ENCODE results near the gene MEIS1. TPM values are rescaled to one million over a fixed set of nuclear protein-coding genes. Genes with fewer than 3 reads are reported as not detected.

Gene MEIS1
- total RNA-seq, 1 experiment from 2014 or later: 0.66 TPM

DNA sequence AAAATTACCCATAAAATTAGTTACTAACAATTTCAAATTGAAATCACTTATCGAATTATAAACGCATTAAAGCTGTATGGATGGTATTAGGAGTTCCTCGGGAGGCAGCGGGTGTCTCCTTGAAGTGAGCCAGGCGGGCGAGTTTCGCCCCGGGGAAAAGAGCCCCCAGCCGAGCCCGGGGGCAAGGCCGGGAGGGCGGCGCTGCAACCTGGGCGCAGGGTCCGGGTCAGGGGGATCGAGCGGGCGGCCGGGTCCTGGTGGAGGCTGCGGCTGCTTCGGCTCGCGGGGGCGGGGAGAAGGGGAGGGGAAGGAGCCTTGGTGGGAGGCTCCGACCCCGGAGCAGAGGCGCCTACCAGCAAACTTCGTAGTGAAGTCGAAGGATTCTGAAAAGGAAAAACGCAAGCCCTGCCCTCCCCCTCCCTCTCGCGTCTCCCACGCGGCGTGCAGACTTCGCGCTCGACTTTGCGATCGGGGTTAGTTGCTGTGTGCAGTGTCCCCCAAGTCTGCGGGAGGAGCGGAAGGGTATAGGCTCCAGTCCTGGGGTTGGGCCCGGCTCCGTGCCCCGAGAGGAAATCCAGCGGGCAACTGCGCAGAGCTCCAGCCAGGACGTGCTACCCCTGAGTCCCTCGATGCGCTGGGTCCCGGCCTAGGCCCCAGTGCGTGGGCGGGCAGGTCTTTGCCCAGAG, 140.8 kb downstream of the MEIS1 start:
- H3K18ac ChIP-seq (ENCODE audit: insufficient read length, low read depth, low read length): no peak overlapping the region
- H3K9ac ChIP-seq (ENCODE audit: extremely low read depth, insufficient read length, low read length): no peak overlapping the region
- H2BK5ac ChIP-seq (ENCODE audit: insufficient read length, low read length): no peak overlapping the region
- H3K4me2 ChIP-seq (ENCODE audit: insufficient read depth, insufficient read length, low read length): peak overlapping the region; percentile 74
- TF ChIP-seq, protein P1, sequence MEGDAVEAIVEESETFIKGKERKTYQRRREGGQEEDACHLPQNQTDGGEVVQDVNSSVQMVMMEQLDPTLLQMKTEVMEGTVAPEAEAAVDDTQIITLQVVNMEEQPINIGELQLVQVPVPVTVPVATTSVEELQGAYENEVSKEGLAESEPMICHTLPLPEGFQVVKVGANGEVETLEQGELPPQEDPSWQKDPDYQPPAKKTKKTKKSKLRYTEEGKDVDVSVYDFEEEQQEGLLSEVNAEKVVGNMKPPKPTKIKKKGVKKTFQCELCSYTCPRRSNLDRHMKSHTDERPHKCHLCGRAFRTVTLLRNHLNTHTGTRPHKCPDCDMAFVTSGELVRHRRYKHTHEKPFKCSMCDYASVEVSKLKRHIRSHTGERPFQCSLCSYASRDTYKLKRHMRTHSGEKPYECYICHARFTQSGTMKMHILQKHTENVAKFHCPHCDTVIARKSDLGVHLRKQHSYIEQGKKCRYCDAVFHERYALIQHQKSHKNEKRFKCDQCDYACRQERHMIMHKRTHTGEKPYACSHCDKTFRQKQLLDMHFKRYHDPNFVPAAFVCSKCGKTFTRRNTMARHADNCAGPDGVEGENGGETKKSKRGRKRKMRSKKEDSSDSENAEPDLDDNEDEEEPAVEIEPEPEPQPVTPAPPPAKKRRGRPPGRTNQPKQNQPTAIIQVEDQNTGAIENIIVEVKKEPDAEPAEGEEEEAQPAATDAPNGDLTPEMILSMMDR (conservative IDR thresholded peaks at IDR 0.05): no peak; the same call in 1 of the 3 replicates
- no peak overlapping the region for H2AK5ac ChIP-seq (ENCODE audit: insufficient read length, low read length)
- no peaks in the 10 kb centered on the region for H3K79me2 ChIP-seq (ENCODE audit: insufficient read depth, low read length)
- no peak overlapping the region for H3K4ac ChIP-seq (ENCODE audit: low read depth, low read length)
- no peak overlapping the region for H2BK15ac ChIP-seq (ENCODE audit: low read depth, low read length)
- no peak overlapping the region for H3K27ac ChIP-seq (ENCODE audit: insufficient read length, low read depth, low read length)
- H4K20me1 ChIP-seq (ENCODE audit: control insufficient read depth, insufficient read depth, insufficient read length): no peaks in the 10 kb centered on the region
- no peak overlapping the region for H4K5ac ChIP-seq (ENCODE audit: insufficient read length, low read depth, low read length)
- H2BK12ac ChIP-seq (ENCODE audit: insufficient read length, low read depth, low read length): no peak overlapping the region
- whole genome bisulfite sequencing (ENCODE audit: extremely low coverage, insufficient read length, low lambda C conversion rate): no CpG with 5 or more reads among the region's 53 CpGs
- peaks cover 6% of the 10 kb centered on the region; the same call in 1 of the 2 replicates for H3K4me1 ChIP-seq (ENCODE audit: insufficient read depth, low read length)
- H3K14ac ChIP-seq (ENCODE audit: insufficient read depth, low read length): no peak overlapping the region
- H3K23ac ChIP-seq (ENCODE audit: insufficient read length, low read depth, low read length): no peak overlapping the region
- no peaks in the 10 kb centered on the region for H3K36me3 Mint-ChIP-seq (ENCODE audit: insufficient read depth in 1 of 3, low read depth in 3 of 3)
- no peaks in the 10 kb centered on the region for H3K79me1 ChIP-seq (ENCODE audit: insufficient read depth, low read depth, low read length, poor library complexity, severe bottlenecking)
- no peak overlapping the region for H4K91ac ChIP-seq (ENCODE audit: insufficient read length, low read depth, low read length)
- no peak for DNase-seq
- peaks cover 0 to 6% of the 10 kb centered on the region in 2 experiments; a peak in 1 of 5 replicates for H3K9me3 Mint-ChIP-seq
- peaks cover 19% of the 10 kb centered on the region for H3K27me3 Mint-ChIP-seq (ENCODE audit: low read depth)
- peak overlapping the region; percentile 64 to 83 for H3K4me3 Mint-ChIP-seq
- H2BK120ac ChIP-seq (ENCODE audit: low read depth, low read length, poor library complexity, severe bottlenecking): no peak overlapping the region
- H4K8ac ChIP-seq (replicated peaks; ENCODE audit: insufficient read length, low read depth, low read length): no peak overlapping the region
- H3T11ph ChIP-seq (ENCODE audit: low read length): no peak overlapping the region
- H3K27ac Mint-ChIP-seq: no peak overlapping the region
- peaks cover 31% of the 10 kb centered on the region for H3K23me2 ChIP-seq (ENCODE audit: insufficient read length, low read depth, low read length, poor library complexity, severe bottlenecking)
- H2AFZ ChIP-seq (ENCODE audit: low read length): no peak overlapping the region
- H3K4me1 Mint-ChIP-seq: peaks cover 40 to 47% of the 10 kb centered on the region in 2 experiments
- H2BK20ac ChIP-seq (ENCODE audit: low read depth, low read length, poor library complexity, severe bottlenecking): no peak overlapping the region
- H3K27me3 ChIP-seq (ENCODE audit: insufficient read depth, low read length): peaks cover 39% of the 10 kb centered on the region
- H3K9me3 ChIP-seq (ENCODE audit: control insufficient read depth, low read depth, low read length): no peaks in the 10 kb centered on the region
- H3K56ac ChIP-seq (ENCODE audit: insufficient read length, low read depth, low read length): no peak overlapping the region

Measured in H9 (cell line).